Measurements from ENCODE around the gene SUN2. TPM values are rescaled to one million over a fixed set of nuclear protein-coding genes. Genes with fewer than 3 reads are reported as not detected.

SUN2 gene
- total and polyA plus RNA-seq, 2 donors (not counting 1 experiment from before 2014, with no cell fraction given) = 27.4 to 76.6 TPM

DNA sequence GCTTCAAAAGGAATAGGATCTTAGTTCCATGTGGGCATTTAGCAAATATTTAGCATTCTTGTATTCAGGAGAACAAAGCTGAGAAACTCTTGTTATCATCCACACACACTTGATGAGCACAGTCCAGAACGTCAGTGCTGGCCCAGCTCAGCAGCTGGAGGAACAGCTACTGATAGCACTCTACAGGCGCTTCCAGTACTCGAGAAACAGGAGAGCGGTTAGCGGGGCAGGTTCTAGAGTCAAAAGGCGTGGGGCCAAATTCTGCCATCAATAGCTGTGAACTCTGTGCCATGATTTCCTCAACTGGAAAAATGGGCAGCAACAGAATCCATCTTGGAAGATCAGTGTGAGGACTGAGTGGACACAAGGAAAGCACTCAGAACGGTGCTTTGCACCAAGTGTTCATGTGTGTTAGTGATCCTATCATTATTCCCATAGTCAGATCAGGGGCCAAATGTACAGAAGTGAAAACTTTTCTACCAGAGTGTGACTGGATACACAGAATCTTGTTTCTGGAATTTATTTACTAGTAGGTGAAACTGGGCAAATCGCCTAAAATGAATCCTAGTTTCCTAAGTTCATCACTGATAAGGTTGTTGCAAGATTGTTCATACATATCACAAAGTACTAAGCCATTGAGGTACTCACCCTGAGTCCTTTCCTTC lies 58.2 kb downstream of the SUN2 start:
- no peak overlapping the region for H3K9ac ChIP-seq (ENCODE audit: insufficient read depth, low read length)
- no peak for TF ChIP-seq CTCF (conservative IDR thresholded peaks at IDR 0.05 in 1 of 2, IDR thresholded peaks at IDR 0.05 in 1 of 2; ENCODE audit: low read depth in 1 of 2, low read length in 2 of 2)
- no peak for TF ChIP-seq EZH2 (IDR thresholded peaks at IDR 0.05; ENCODE audit: low read length, missing control alignments)

GRCh38 chr22:38696606-38697424 lies 59.0 kb downstream of the SUN2 start:
- no peaks in the 10 kb centered on the region for H4K20me1 ChIP-seq (ENCODE audit: control insufficient read depth, extremely low read depth, insufficient read depth, low read length)
- TF ChIP-seq EZH2 (IDR thresholded peaks at IDR 0.05; ENCODE audit: low read length, missing control alignments) (no peak), CTCF (conservative IDR thresholded peaks at IDR 0.05 in 1 of 2, IDR thresholded peaks at IDR 0.05 in 1 of 2; ENCODE audit: low read depth in 1 of 2, low read length in 2 of 2) (no peak)
- H3K36me3 ChIP-seq (ENCODE audit: control insufficient read depth, insufficient read depth, low read length) = peaks cover 3% of the 10 kb centered on the region
- no peaks in the 10 kb centered on the region for H3K9me3 ChIP-seq (ENCODE audit: control insufficient read depth, insufficient read depth, low read depth, low read length)
- no peak overlapping the region for H3K9ac ChIP-seq (ENCODE audit: insufficient read depth, low read length)
- H3K4me1 ChIP-seq (ENCODE audit: control insufficient read depth, extremely low read depth, insufficient read depth, low read length) = peaks cover 18% of the 10 kb centered on the region
- H3K4me2 ChIP-seq (ENCODE audit: extremely low read depth, insufficient read depth, low read length) = peak overlapping the region; percentile 98
- no peak overlapping the region for H2AFZ ChIP-seq (ENCODE audit: low read length)
- peak overlapping the region; percentile 78 for H3K27ac ChIP-seq (ENCODE audit: insufficient read depth, low read length)
- H3K4me3 ChIP-seq (replicated peaks in 1 of 4; ENCODE audit: control extremely low read depth in 1 of 4, insufficient read depth in 1 of 4, low read depth in 3 of 4, low read length in 4 of 4) = peak overlapping the region in 3 of 4 experiments; percentile 5 to 92 (median 23)
- peaks cover 61% of the 10 kb centered on the region for H3K79me2 ChIP-seq (ENCODE audit: control insufficient read depth, insufficient read depth, low read length)
- no peaks in the 10 kb centered on the region for H3K27me3 ChIP-seq (ENCODE audit: control insufficient read depth, insufficient read depth, low read length)
- DNase-seq (ENCODE audit: low read depth in 2 of 2) = peak; percentile 83 to 92

More for the DNA sequence above, 58.2 kb downstream of the SUN2 start:
- H3K27me3 ChIP-seq (ENCODE audit: control insufficient read depth, insufficient read depth, low read length) = no peaks in the 10 kb centered on the region
- H3K27ac ChIP-seq (ENCODE audit: insufficient read depth, low read length) = peak overlapping the region; percentile 78
- H3K79me2 ChIP-seq (ENCODE audit: control insufficient read depth, insufficient read depth, low read length) = peaks cover 61% of the 10 kb centered on the region
- no peak overlapping the region for H2AFZ ChIP-seq (ENCODE audit: low read length)
- peak; percentile 32 to 77 for DNase-seq (ENCODE audit: low read depth in 2 of 2)
- H4K20me1 ChIP-seq (ENCODE audit: control insufficient read depth, extremely low read depth, insufficient read depth, low read length) = no peaks in the 10 kb centered on the region
- peak overlapping the region in 3 of 4 experiments; percentile 5 to 92 (median 23) for H3K4me3 ChIP-seq (replicated peaks in 1 of 4; ENCODE audit: control extremely low read depth in 1 of 4, insufficient read depth in 1 of 4, low read depth in 3 of 4, low read length in 4 of 4)
- peaks cover 18% of the 10 kb centered on the region for H3K4me1 ChIP-seq (ENCODE audit: control insufficient read depth, extremely low read depth, insufficient read depth, low read length)
- peaks cover 3% of the 10 kb centered on the region for H3K36me3 ChIP-seq (ENCODE audit: control insufficient read depth, insufficient read depth, low read length)
- peak overlapping the region; percentile 98 for H3K4me2 ChIP-seq (ENCODE audit: extremely low read depth, insufficient read depth, low read length)
- H3K9me3 ChIP-seq (ENCODE audit: control insufficient read depth, insufficient read depth, low read depth, low read length) = no peaks in the 10 kb centered on the region

DNA sequence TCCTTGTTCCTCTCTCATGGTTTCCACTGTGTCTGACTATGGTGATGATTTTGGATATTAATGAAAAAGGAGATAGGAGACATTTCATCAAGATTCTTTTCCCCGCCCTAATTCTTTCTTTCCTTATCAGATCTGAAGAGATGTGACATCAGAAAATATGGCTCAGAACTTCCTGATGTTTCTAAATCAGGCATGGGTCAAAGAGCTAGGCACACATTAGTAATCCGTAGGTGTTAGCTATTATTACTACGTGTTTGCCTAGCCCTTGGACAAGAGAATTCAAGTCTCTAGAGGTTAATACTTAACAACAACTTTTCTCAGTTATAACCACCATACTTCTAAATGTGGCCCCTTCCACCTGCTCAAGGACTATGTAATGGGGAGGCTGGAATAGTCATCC lies 60.9 kb downstream of the SUN2 start:
- peaks cover 5% of the 10 kb centered on the region for H3K36me3 ChIP-seq (ENCODE audit: control insufficient read depth, insufficient read depth, low read length)
- no peak overlapping the region for H3K4me2 ChIP-seq (ENCODE audit: extremely low read depth, insufficient read depth, low read length)
- H2AFZ ChIP-seq (ENCODE audit: low read length) = no peak overlapping the region
- H3K79me2 ChIP-seq (ENCODE audit: control insufficient read depth, insufficient read depth, low read length) = peaks cover 60% of the 10 kb centered on the region
- no peak overlapping the region for H3K9ac ChIP-seq (ENCODE audit: insufficient read depth, low read length)
- H3K4me1 ChIP-seq (ENCODE audit: control insufficient read depth, extremely low read depth, insufficient read depth, low read length) = peaks cover 17% of the 10 kb centered on the region
- no peaks in the 10 kb centered on the region for H3K27me3 ChIP-seq (ENCODE audit: control insufficient read depth, insufficient read depth, low read length)
- no peaks in the 10 kb centered on the region for H4K20me1 ChIP-seq (ENCODE audit: control insufficient read depth, extremely low read depth, insufficient read depth, low read length)
- DNase-seq (ENCODE audit: low read depth in 2 of 2) = no peak
- no peak overlapping the region for H3K4me3 ChIP-seq (replicated peaks in 1 of 4; ENCODE audit: control extremely low read depth in 1 of 4, insufficient read depth in 1 of 4, low read depth in 3 of 4, low read length in 4 of 4)
- H3K9me3 ChIP-seq (ENCODE audit: control insufficient read depth, insufficient read depth, low read depth, low read length) = no peaks in the 10 kb centered on the region
- H3K27ac ChIP-seq (ENCODE audit: insufficient read depth, low read length) = no peak overlapping the region
- no peak for TF ChIP-seq CTCF (conservative IDR thresholded peaks at IDR 0.05 in 1 of 2, IDR thresholded peaks at IDR 0.05 in 1 of 2; ENCODE audit: low read depth in 1 of 2, low read length in 2 of 2)
- no peak for TF ChIP-seq EZH2 (IDR thresholded peaks at IDR 0.05; ENCODE audit: low read length, missing control alignments)

All from fibroblast of lung (primary cell).